Mucosa of stomach (tissue), 1 donor: Measurements from ENCODE around the gene STBD1.

ENCODE experiments used
- H3K27me3 ChIP-seq: one replicate; pipeline ENCODE4 v1.7.0; 2013; ENCODE audit warnings: mild to moderate bottlenecking, low read length; ENCODE audit not compliant: control insufficient read depth, insufficient read depth
- H3K36me3 ChIP-seq: one replicate; pipeline ENCODE4 v1.7.0; 2013; ENCODE audit warnings: low read length; ENCODE audit not compliant: control insufficient read depth, insufficient read depth
- H3K4me1 ChIP-seq: one replicate; pipeline ENCODE4 v1.7.0; 2013; ENCODE audit warnings: mild to moderate bottlenecking, low read length; ENCODE audit not compliant: control insufficient read depth, insufficient read depth
- H3K4me3 ChIP-seq: one replicate; pipeline ENCODE4 v1.7.0; 2013; ENCODE audit warnings: low read length
- H3K9ac ChIP-seq: one replicate; pipeline ENCODE4 v1.7.0; 2013; ENCODE audit warnings: mild to moderate bottlenecking, low read length, moderate library complexity
- H3K9me3 ChIP-seq: one replicate; pipeline ENCODE4 v1.7.0; 2013; ENCODE audit warnings: mild to moderate bottlenecking, low read length, moderate library complexity; ENCODE audit not compliant: control insufficient read depth
- donor health status: Pancreatic carcinoma.

Gene STBD1

GRCh38 chr4:76305971-76306881, at the start of gene STBD1:
STBD1 (plus strand) TSS chr4:76306733; CDS start chr4:76306770, 37 bp downstream.
- Histone ChIP-seq H3K4me1 (peaks cover 30% of the 10 kb centered on the region), H3K36me3 (no peaks in the 10 kb centered on the region), H3K27me3 (no peaks in the 10 kb centered on the region), H3K9ac (peak within 1 kb of the TSS; percentile 92), H3K4me3 (peak within 1 kb of the TSS; percentile 85), H3K9me3 (no peaks in the 10 kb centered on the region)

- Histone ChIP-seq H3K36me3 (no peaks in the 10 kb centered on the region), H3K4me1 (peaks cover 12% of the 10 kb centered on the region), H3K9ac (no peak overlapping the region)
Observed at GRCh38 chr4:76256968-76257367, 49.6 kb upstream of the STBD1 start.

GRCh38 chr4:76257824-76258223, 48.7 kb upstream of the STBD1 start:
- H3K4me1 ChIP-seq = peaks cover 7% of the 10 kb centered on the region
- no peak overlapping the region for H3K4me3 ChIP-seq
- no peak overlapping the region for H3K9ac ChIP-seq
- H3K9me3 ChIP-seq = no peaks in the 10 kb centered on the region
- H3K27me3 ChIP-seq = no peaks in the 10 kb centered on the region
- no peaks in the 10 kb centered on the region for H3K36me3 ChIP-seq

More at GRCh38 chr4:76256968-76257367, 49.6 kb upstream of the STBD1 start:
- no peaks in the 10 kb centered on the region for H3K27me3 ChIP-seq
- no peaks in the 10 kb centered on the region for H3K9me3 ChIP-seq
- H3K4me3 ChIP-seq = no peak overlapping the region

- Histone ChIP-seq H3K36me3 (no peaks in the 10 kb centered on the region), H3K9ac (no peak overlapping the region), H3K4me1 (peaks cover 7% of the 10 kb centered on the region), H3K4me3 (no peak overlapping the region), H3K27me3 (no peaks in the 10 kb centered on the region), H3K9me3 (no peaks in the 10 kb centered on the region)
Observed at GRCh38 chr4:76260571-76260970, 46.0 kb upstream of the STBD1 start.

- Histone ChIP-seq H3K9me3 (no peaks in the 10 kb centered on the region), H3K4me3 (no peak overlapping the region), H3K27me3 (no peaks in the 10 kb centered on the region), H3K4me1 (peaks cover 1% of the 10 kb centered on the region), H3K36me3 (no peaks in the 10 kb centered on the region), H3K9ac (no peak overlapping the region)
Observed at GRCh38 chr4:76265631-76266218, 40.8 kb upstream of the STBD1 start.

GRCh38 chr4:76266627-76267026, 39.9 kb upstream of the STBD1 start:
- Histone ChIP-seq H3K9me3 (no peaks in the 10 kb centered on the region), H3K4me1 (no peaks in the 10 kb centered on the region), H3K4me3 (no peak overlapping the region), H3K9ac (no peak overlapping the region), H3K36me3 (no peaks in the 10 kb centered on the region), H3K27me3 (no peaks in the 10 kb centered on the region)

- H3K27me3 ChIP-seq = no peaks in the 10 kb centered on the region
- H3K4me1 ChIP-seq = no peaks in the 10 kb centered on the region
- no peak overlapping the region for H3K4me3 ChIP-seq
- no peaks in the 10 kb centered on the region for H3K36me3 ChIP-seq
- no peaks in the 10 kb centered on the region for H3K9me3 ChIP-seq
- no peak overlapping the region for H3K9ac ChIP-seq
Observed at GRCh38 chr4:76267811-76268210, 38.7 kb upstream of the STBD1 start.

- peaks cover 12% of the 10 kb centered on the region for H3K4me1 ChIP-seq
- no peaks in the 10 kb centered on the region for H3K36me3 ChIP-seq
- no peaks in the 10 kb centered on the region for H3K27me3 ChIP-seq
- H3K4me3 ChIP-seq = no peak overlapping the region
- H3K9me3 ChIP-seq = no peaks in the 10 kb centered on the region
- H3K9ac ChIP-seq = no peak overlapping the region
Observed at GRCh38 chr4:76270244-76271175, 36.0 kb upstream of the STBD1 start.

- no peaks in the 10 kb centered on the region for H3K9me3 ChIP-seq
- no peaks in the 10 kb centered on the region for H3K27me3 ChIP-seq
- no peak overlapping the region for H3K9ac ChIP-seq
- H3K4me1 ChIP-seq = peaks cover 12% of the 10 kb centered on the region
- no peaks in the 10 kb centered on the region for H3K36me3 ChIP-seq
- no peak overlapping the region for H3K4me3 ChIP-seq
Observed at GRCh38 chr4:76271248-76271647, 35.3 kb upstream of the STBD1 start.

- no peaks in the 10 kb centered on the region for H3K27me3 ChIP-seq
- no peak overlapping the region for H3K4me3 ChIP-seq
- H3K9me3 ChIP-seq = no peaks in the 10 kb centered on the region
- H3K9ac ChIP-seq = no peak overlapping the region
- no peaks in the 10 kb centered on the region for H3K36me3 ChIP-seq
- H3K4me1 ChIP-seq = peaks cover 12% of the 10 kb centered on the region
Observed at GRCh38 chr4:76272073-76272472, 34.5 kb upstream of the STBD1 start.

- no peaks in the 10 kb centered on the region for H3K36me3 ChIP-seq
- peaks cover 14% of the 10 kb centered on the region for H3K4me1 ChIP-seq
- H3K9ac ChIP-seq = no peak overlapping the region
- no peaks in the 10 kb centered on the region for H3K9me3 ChIP-seq
- H3K4me3 ChIP-seq = no peak overlapping the region
- no peaks in the 10 kb centered on the region for H3K27me3 ChIP-seq
Observed at GRCh38 chr4:76272582-76272981, 34.0 kb upstream of the STBD1 start.
